K562 (cell line): ENCODE results near the gene ST3GAL3. TPM values are rescaled to one million over a fixed set of nuclear protein-coding genes. Genes with fewer than 3 reads are reported as not detected.

ENCODE experiments used
- CC2D1A ChIP-seq: fragments of 450-650 bp; IDR thresholded peaks from 2 replicates; pipeline ENCODE4 v1.6.1; 2017; ENCODE audit warnings: mild to moderate bottlenecking
- CHCHD3 ChIP-seq: fragments of 250-450 bp; sonication (Bioruptor Pico); IDR thresholded peaks from 2 replicates; pipeline ENCODE4 v2.1.2; 2022; ENCODE audit warnings: mild to moderate bottlenecking
- GABPB1 ChIP-seq: sonication (generic); formaldehyde crosslinking; IDR thresholded peaks from 2 replicates; pipeline ENCODE4 v1.8.0; 2022; ENCODE audit warnings: mild to moderate bottlenecking, missing genetic modification reagents
- GATAD2B ChIP-seq: fragments of 450-650 bp; IDR thresholded peaks from 2 replicates; pipeline ENCODE4 v1.6.1; 2017; ENCODE audit warnings: mild to moderate bottlenecking, borderline replicate concordance
- HCFC1 ChIP-seq: IDR thresholded peaks from 2 replicates; pipeline ENCODE4 v1.6.1; 2012; ENCODE audit warnings: low read depth, low read length, improper control_type of control experiment
- LEF1 ChIP-seq: fragments of 450-650 bp; IDR thresholded peaks from 2 replicates; pipeline ENCODE4 v1.6.1; 2016; ENCODE audit warnings: mild to moderate bottlenecking
- MBD2 ChIP-seq: sonication (generic); IDR thresholded peaks from 2 replicates; pipeline ENCODE4 v1.6.1; 2016; ENCODE audit warnings: low read depth, borderline replicate concordance
- POLR2A ChIP-seq: fragments of 450-650 bp; conservative IDR thresholded peaks from 2 replicates; pipeline ENCODE4 v1.6.1; 2016
- PTBP1 ChIP-seq: fragments of 200-400 bp; formaldehyde crosslinking; IDR thresholded peaks from 2 replicates; pipeline ENCODE4 v1.6.1; 2017; ENCODE audit warnings: low read depth, low read length
- RBM39 ChIP-seq: fragments of 200-400 bp; formaldehyde crosslinking; optimal IDR thresholded peaks from 2 replicates; pipeline ENCODE3; 2018; ENCODE audit warnings: low read depth, low read length
- TEAD1 ChIP-seq, 2 experiments: fragments of 450-650 bp in 1 of 2; sonication (generic) in 1 of 2; formaldehyde crosslinking; IDR thresholded peaks; 2 replicates each; pipeline versions ENCODE4 v1.4.0 to v1.8.0; 2020 to 2022; ENCODE audit warnings: mild to moderate bottlenecking in 2 of 2, missing genetic modification reagents in 1 of 2
- ZC3H4 ChIP-seq: sonication (generic); formaldehyde crosslinking; IDR thresholded peaks from 2 replicates; pipeline ENCODE4 v1.9.0; 2021; ENCODE audit warnings: missing genetic modification reagents, borderline replicate concordance
- ZNF3 ChIP-seq: fragments of 250-450 bp; sonication (Bioruptor Pico); IDR thresholded peaks from 2 replicates; pipeline ENCODE4 v1.5.0; 2021; ENCODE audit warnings: mild to moderate bottlenecking, moderate library complexity
- ZNF347 ChIP-seq: fragments of 450-650 bp; formaldehyde crosslinking; IDR thresholded peaks from 2 replicates; pipeline ENCODE4 v1.4.0; 2020; ENCODE audit warnings: low read depth, mild to moderate bottlenecking, moderate library complexity
- ZNF445 ChIP-seq: fragments of 250-450 bp; sonication (Bioruptor Pico); IDR thresholded peaks from 2 replicates; pipeline ENCODE4 v1.4.0; 2020; ENCODE audit warnings: low read depth, mild to moderate bottlenecking, moderate library complexity
- ZNF699 ChIP-seq: fragments of 250-450 bp; sonication (Bioruptor Pico); IDR thresholded peaks from 2 replicates; pipeline ENCODE4 v1.8.0; 2021; ENCODE audit warnings: mild to moderate bottlenecking, moderate library complexity; ENCODE audit not compliant: insufficient replicate concordance
- ZNF75A ChIP-seq: fragments of 450-650 bp; formaldehyde crosslinking; IDR thresholded peaks from 2 replicates; pipeline ENCODE4 v1.4.0; 2020; ENCODE audit warnings: mild to moderate bottlenecking
- polyA plus RNA-seq, 8 experiments: library from polyadenylated mRNA; depleted of rRNA in 4 of 8; stranded (reverse) in 5 of 8; unstranded in 3 of 8; fragments of >200 nt; fragmentation: Nextera tagmentation in 2 of 8; fragmentation: Illumina TruSeq in 1 of 8; extraction: Ambion mirVana in 2 of 8; extraction: Trizol in 1 of 8; gene quantifications; 2 replicates each; pipeline versions ENCODE4 v1.2.1 to v1.2.3, GENCODE V29; 2011 to 2014; ENCODE audit warnings: inconsistent platforms in 1 of 8, missing spikeins in 1 of 8
- total RNA-seq, 7 experiments: library from RNA; depleted of rRNA in 6 of 7; stranded (reverse); fragments of >200 nt in 6 of 7; fragmentation: Illumina TruSeq in 2 of 7; extraction: Trizol in 2 of 7; gene quantifications; 2 replicates each; pipeline versions ENCODE4 v1.2.1 to v1.2.3, GENCODE V29; 2011 to 2021; ENCODE audit warnings: low replicate concordance in 1 of 7
- TF ChIP-seq, protein P1 (sequence below): fragments of 450-650 bp; IDR thresholded peaks from 2 replicates; pipeline ENCODE4 v1.6.1; 2014; ENCODE audit warnings: low read depth, mild to moderate bottlenecking, moderate library complexity, borderline replicate concordance
- TF ChIP-seq, protein P2 (sequence below): fragments of 450-650 bp; formaldehyde crosslinking; IDR thresholded peaks from 2 replicates; pipeline ENCODE4 v1.4.0; 2020; ENCODE audit warnings: mild to moderate bottlenecking, moderate library complexity
- TF ChIP-seq, protein P3 (sequence below): fragments of 450-650 bp; formaldehyde crosslinking; conservative IDR thresholded peaks from 2 replicates; pipeline ENCODE4 v1.4.0; 2022; ENCODE audit warnings: mild to moderate bottlenecking, missing genetic modification characterization
- TF ChIP-seq, protein P4 (sequence below): fragments of 250-450 bp; sonication (Bioruptor Pico); IDR thresholded peaks from 2 replicates; pipeline ENCODE4 v1.8.0; 2021; ENCODE audit warnings: moderate library complexity, mild to moderate bottlenecking, inconsistent platforms
- TF ChIP-seq, protein P5 (sequence below): IDR thresholded peaks from 2 replicates; pipeline ENCODE4 v1.6.1; 2011; ENCODE audit warnings: borderline replicate concordance, low read depth, mild to moderate bottlenecking, moderate library complexity, low read length; ENCODE audit not compliant: insufficient read depth, poor library complexity, severe bottlenecking

ST3GAL3 gene
- total and polyA plus RNA-seq, 9 of the 15 experiments (the other 6 are each of a cell fraction or from before 2014, with no cell fraction given): 1.2 to 18.9 (median 11.0) TPM

DNA sequence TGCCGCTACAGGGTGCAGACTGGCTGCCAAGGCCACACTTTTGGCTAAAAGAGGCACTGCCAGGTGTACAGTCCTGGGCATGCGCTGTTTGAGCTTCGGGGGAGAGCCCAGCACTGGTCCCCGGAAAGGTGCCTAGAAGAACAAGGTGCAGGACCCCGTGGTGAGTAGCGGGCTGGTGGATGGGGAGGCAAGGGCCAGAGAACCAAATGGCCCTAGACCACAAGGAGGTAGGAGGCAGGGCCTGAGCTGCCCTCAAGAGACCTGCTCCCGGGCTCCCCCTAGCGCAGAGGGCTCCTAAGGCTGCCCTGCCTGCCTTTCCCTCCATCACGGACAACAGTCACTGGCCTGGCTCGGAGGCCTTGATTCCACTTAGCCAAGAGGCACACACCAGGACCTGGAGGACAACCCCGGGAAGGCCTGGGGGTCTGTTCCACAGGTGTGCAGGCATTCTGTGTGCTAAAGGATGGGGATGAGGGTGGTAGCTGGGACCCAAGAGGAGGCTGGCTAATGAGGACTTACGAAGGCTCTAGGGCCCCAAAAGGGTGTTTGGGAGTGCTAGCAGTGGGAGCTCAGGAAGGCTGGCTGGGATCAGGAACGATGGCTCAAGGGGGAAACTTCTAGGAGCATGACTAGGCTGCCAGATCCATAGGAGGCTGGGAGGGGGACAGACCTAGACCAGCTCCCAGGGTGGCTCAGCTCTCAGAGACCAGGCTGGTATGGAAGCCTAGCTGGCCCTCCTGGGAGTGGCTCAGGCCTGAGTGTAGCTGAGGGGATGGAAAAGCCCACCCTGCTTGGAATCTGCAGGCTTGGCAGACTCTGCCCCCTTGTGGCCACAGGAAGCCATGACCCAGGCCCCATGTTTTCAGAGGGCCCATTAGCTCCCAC is 227.0 kb downstream of the ST3GAL3 start (continued):
- TF ChIP-seq ZNF75A (CRISPR knock-in tag) (no peak), PTBP1 (no peak), ZNF445 (CRISPR knock-in tag) (no peak), LEF1 (no peak), CC2D1A (peak; percentile 82), ZNF347 (CRISPR knock-in tag) (no peak), GABPB1 (CRISPR knock-in tag) (peak; percentile 84), HCFC1 (0 out of 2 replicates have a peak, but pooled peaks have one; percentile 20), CHCHD3 (CRISPR knock-in tag) (no peak), RBM39 (no peak), TEAD1 (CRISPR knock-in tag; IDR thresholded peaks at IDR 0.05) (peak in 1 of 2 experiments; percentile 42; a peak in 1 of 4 replicates), MBD2 (no peak), ZNF3 (no peak), POLR2A (no peak), GATAD2B (no peak), ZNF699 (no peak), ZC3H4 (CRISPR knock-in tag) (no peak)
- TF ChIP-seq, protein P1, sequence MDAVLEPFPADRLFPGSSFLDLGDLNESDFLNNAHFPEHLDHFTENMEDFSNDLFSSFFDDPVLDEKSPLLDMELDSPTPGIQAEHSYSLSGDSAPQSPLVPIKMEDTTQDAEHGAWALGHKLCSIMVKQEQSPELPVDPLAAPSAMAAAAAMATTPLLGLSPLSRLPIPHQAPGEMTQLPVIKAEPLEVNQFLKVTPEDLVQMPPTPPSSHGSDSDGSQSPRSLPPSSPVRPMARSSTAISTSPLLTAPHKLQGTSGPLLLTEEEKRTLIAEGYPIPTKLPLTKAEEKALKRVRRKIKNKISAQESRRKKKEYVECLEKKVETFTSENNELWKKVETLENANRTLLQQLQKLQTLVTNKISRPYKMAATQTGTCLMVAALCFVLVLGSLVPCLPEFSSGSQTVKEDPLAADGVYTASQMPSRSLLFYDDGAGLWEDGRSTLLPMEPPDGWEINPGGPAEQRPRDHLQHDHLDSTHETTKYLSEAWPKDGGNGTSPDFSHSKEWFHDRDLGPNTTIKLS: no peak
- TF ChIP-seq, protein P2, sequence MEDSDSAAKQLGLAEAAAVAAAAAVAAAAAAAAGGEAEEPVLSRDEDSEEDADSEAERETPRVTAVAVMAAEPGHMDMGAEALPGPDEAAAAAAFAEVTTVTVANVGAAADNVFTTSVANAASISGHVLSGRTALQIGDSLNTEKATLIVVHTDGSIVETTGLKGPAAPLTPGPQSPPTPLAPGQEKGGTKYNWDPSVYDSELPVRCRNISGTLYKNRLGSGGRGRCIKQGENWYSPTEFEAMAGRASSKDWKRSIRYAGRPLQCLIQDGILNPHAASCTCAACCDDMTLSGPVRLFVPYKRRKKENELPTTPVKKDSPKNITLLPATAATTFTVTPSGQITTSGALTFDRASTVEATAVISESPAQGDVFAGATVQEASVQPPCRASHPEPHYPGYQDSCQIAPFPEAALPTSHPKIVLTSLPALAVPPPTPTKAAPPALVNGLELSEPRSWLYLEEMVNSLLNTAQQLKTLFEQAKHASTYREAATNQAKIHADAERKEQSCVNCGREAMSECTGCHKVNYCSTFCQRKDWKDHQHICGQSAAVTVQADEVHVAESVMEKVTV: peak; percentile 82
- TF ChIP-seq, protein P3, sequence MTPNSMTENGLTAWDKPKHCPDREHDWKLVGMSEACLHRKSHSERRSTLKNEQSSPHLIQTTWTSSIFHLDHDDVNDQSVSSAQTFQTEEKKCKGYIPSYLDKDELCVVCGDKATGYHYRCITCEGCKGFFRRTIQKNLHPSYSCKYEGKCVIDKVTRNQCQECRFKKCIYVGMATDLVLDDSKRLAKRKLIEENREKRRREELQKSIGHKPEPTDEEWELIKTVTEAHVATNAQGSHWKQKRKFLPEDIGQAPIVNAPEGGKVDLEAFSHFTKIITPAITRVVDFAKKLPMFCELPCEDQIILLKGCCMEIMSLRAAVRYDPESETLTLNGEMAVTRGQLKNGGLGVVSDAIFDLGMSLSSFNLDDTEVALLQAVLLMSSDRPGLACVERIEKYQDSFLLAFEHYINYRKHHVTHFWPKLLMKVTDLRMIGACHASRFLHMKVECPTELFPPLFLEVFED: no peak
- TF ChIP-seq, protein P4, sequence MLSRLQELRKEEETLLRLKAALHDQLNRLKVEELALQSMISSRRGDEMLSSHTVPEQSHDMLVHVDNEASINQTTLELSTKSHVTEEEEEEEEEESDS (CRISPR knock-in tag): no peak
- TF ChIP-seq, protein P5, sequence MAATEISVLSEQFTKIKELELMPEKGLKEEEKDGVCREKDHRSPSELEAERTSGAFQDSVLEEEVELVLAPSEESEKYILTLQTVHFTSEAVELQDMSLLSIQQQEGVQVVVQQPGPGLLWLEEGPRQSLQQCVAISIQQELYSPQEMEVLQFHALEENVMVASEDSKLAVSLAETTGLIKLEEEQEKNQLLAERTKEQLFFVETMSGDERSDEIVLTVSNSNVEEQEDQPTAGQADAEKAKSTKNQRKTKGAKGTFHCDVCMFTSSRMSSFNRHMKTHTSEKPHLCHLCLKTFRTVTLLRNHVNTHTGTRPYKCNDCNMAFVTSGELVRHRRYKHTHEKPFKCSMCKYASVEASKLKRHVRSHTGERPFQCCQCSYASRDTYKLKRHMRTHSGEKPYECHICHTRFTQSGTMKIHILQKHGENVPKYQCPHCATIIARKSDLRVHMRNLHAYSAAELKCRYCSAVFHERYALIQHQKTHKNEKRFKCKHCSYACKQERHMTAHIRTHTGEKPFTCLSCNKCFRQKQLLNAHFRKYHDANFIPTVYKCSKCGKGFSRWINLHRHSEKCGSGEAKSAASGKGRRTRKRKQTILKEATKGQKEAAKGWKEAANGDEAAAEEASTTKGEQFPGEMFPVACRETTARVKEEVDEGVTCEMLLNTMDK: peak; percentile 73
